GM21423 (cell line): Measurements from ENCODE around the gene SIX4.

Experiments
- ATAC-seq: cut with Tn5 transposase; IDR thresholded peaks from one replicate; pipeline ENCODE4 v1.9.1; 2021; ENCODE audit warnings: mild to moderate bottlenecking, moderate library complexity; ENCODE audit not compliant: unreplicated experiment

The SIX4 gene

GRCh38 chr14:60722357-60723115 is 1.6 kb downstream of the SIX4 start:
- peak; percentile 32 for ATAC-seq

DNA sequence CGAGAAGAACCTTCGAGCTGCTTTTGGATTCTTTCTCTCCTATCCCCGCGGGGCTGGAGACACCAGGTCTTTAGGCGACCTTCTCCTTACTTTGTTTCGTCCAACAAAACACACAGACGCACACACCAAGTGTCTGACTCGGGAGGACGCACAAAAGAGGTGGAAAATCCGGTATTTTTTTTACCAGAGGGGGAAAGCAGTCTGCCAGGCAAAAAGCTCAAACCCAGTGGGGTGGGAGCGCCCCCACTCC is 2.1 kb downstream of the SIX4 start:
- ATAC-seq = no peak

DNA sequence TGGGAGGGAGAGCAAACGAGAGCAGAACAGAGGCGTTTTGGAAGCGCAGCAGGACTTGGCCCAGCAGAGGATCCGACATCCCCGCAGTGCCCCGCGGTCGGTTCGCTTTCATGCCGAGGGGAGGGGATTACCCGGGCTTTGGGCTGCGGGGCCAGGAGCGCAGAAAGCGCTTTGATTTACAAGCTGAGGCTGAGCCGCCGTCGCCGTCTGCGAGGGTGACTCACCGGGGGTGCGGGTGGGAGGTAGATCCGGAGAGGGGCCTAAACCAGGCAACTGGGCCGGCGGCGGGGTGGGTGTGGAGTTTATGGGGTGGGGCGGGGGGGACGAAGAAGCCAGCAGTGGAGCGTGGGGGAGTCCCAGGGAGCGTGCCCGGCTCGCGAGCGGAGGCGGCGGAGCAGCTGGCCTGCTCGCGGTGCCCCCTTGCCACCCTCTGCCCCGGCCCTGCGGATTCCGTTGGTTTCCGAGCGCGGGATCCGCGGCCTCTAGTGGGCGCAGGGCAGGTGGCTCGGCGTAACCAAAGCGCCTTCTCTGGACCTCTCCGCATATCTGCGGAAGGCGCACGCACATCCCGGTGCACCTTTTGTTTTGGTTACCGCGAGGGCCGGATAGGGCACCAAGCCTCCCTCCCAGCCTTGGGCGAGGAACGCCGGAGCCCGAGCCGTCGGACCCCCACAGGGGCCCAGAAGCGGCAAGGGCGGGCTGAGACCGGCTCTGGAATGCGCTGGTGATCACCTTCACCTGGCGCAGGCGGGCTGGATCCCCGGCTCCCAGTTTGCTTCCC is 2.6 kb downstream of the SIX4 start:
- ATAC-seq = no peak

DNA sequence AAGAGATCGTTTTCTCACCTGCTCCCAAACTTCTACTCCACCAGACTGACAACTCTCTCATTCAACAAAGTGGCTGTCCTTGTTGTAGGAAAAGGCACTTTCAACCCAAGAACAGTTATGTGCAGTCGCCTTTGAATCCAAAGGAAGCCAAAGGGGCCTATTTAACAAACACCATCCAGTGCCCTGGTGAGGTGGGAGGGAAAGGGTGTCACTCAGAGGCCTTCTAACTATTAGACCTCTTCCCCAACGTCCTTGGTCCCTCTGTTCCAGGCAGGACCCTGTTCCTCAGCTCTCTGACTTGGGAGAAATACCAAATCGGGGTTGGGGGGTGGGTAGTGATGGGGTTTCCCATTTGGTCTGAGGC is 3.2 kb downstream of the SIX4 start:
- ATAC-seq = no peak

DNA sequence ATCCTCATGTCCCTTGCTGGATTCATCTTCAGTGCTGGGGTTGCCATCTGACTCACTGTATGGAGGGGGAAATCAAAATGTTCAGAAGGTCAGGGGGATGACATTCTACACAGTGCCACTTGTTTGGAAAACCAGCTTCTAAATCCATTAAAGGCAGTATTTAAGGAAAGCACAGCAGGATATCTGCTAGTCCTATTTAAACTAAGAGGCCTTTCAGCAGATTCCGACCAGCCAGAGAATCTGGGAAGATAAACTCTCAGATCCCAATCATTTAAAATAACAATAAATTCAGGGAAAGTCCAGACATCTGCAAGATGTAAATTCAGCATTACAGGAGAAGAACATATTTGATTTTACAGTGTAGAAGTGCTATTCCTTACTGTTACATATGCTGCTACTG is 3.8 kb downstream of the SIX4 start:
- no peak for ATAC-seq

DNA sequence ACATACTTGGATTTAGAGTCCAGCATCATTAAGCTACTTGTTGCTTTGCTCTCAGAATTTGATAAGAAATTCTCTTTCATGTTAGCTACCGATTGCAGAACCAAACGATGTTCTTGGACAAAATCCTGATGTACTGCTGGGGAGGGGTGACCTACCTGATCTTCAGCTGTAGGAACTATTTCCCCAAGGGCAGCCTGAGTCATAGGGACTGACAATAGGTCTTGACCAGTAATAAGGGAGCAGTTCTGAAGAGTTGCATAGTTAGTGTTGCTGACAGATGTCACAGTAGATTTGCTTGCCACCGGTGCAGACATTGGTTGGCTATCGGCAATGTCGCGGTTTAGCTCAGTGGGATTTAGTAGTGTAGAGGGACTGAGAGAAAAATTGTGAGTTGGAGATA is 10.6 kb downstream of the SIX4 start:
- no peak for ATAC-seq

GRCh38 chr14:60710494-60710893 is 13.7 kb downstream of the SIX4 start:
- no peak for ATAC-seq

- ATAC-seq = no peak
Observed at GRCh38 chr14:60707858-60708257, 16.3 kb downstream of the SIX4 start.

GRCh38 chr14:60705100-60705499 is 19.1 kb downstream of the SIX4 start:
- ATAC-seq = no peak

DNA sequence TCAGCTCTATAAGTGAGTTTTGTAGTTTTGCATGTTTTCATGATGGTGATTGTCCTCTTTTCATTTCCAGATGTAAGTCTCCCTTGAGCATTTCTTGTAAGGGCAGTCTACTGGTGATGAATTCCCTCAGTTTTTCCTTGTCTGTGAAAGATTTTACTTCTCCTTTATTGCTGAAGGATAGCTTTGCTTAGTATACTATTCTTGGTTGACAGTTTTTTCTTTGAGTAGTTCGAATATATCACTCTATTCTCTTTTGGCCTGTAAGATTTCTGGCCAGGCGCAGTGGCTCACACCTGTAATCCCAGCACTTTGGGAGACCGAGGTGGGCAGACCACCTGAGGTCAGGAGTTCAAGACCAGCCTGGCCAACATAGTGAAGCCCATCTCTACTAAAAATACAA is 23.6 kb downstream of the SIX4 start:
- no peak for ATAC-seq

DNA sequence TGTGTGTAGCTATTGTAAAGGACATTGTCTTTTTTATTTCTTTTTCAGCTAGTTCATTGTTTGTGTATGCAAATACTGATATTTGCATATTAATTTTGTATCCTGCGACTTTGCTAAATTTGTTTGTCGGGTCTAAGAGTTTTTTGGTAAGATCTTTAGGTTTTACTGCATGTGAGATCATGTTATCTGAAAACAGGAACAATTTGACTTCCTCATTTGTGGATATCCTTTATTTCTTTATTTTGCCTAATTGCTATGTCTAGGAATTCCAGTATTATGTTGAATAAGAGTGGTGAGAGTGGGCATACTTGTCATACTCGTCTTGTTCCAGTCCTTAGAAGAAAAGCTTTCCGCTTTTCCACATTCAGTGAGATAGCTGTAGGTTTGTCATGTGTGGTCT is 28.8 kb downstream of the SIX4 start:
- no peak for ATAC-seq

DNA sequence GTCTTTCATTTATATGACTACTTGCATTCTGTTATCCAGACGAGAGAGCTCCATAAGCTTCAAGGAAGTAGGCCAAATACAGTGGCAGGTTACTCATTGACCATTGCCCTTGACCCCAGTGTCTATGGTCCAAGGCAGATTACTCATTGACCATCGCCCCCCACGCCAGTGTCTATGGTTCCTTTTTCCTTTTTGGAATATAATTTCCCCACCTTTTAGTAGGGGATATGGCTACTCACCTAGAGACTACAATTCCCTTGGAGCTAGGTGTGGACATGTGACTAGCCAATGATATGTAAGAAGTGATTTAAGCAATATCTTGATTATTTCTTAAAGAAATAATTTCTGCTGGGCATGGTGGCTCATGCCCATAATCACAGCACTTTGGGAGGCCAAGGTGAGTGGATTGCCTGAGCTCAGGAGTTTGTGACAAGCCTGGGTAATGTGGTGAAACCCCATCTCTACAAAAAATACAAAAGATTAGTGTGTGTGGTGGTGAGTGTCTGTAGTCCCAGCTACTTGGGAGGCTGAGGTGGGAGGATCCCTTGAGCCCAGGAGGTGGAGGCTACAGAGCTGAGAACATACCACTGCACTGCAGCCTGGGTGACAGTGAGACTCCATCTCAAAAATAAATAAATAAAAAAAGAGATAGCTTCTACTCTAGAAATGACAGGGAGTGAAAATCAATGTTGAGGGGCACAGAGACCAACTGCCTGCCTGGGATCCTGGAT is 32.6 kb downstream of the SIX4 start:
- no peak for ATAC-seq

DNA sequence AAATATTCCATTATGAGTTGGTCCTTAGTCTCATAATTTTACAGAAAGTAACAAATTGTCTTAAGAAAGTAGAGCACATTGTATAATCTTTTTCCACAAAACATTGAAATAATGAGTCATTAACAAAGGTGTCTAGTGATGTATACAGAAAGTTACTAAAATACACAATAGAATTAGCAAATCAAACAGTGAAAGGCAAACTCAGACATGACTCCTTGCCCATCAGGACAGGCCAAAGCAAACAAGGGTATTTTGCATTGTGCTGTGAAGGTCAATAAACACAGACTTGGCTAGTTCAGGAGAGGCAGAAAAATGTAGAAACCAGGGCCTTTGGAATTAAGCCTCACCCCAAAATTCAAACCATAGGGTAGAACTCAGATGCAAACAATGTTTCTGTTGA is 37.3 kb downstream of the SIX4 start:
- ATAC-seq = no peak

DNA sequence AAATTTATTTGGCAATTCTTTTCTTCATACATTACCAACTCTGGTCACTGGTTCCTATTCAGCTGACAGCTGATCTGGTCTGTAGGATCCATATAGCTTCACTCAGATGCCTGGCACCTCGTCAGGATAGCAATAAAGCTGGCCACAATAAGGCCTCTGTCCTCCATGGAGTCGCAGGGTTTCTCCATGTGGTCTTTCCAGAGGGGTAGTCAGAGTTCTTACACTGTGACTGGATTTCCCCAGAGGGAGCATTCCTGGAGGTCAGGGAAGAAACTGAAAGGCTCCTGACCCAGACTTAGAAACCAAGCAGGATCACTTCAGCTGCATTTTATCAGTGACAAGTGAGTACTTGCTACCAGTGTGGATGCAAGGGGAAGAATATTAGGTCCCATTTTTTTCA is 39.9 kb downstream of the SIX4 start:
- no peak for ATAC-seq

DNA sequence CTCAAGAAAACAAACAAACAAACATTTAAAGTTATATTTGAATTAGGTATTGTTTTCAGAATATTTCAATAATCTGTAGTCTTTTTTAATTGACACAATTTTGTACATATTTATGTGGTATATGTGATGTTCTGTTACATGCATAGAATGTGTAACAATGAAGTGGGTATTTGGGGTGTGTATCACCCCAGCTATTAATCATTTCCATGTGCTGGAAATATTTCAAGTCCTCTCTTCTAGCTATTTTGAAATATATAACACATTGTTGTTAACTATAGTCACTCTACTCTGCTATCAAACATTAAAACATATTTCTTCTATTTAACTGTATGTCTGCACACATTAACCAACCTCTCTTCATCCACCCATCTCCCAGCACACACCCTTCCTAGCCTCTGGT is 42.9 kb downstream of the SIX4 start:
- ATAC-seq = no peak

DNA sequence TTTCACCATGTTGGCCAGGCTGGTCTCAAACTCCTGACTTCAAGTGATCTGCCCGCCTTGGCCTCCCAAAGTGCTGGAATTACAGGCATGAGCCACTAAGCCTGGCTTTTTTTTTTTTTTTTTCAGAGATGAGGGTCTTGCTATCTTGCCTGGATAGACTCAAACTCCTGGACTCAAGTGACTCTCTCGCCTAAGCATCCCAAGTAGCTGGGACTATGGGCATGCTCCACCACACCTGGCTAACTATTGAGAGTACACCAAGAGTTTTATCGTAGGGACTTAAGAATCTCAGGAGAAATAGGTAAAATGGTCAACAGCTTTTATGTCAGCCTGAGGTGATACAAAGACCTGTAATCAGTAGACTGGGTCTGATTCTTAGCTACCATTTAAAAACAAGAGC is 43.6 kb downstream of the SIX4 start:
- no peak for ATAC-seq

DNA sequence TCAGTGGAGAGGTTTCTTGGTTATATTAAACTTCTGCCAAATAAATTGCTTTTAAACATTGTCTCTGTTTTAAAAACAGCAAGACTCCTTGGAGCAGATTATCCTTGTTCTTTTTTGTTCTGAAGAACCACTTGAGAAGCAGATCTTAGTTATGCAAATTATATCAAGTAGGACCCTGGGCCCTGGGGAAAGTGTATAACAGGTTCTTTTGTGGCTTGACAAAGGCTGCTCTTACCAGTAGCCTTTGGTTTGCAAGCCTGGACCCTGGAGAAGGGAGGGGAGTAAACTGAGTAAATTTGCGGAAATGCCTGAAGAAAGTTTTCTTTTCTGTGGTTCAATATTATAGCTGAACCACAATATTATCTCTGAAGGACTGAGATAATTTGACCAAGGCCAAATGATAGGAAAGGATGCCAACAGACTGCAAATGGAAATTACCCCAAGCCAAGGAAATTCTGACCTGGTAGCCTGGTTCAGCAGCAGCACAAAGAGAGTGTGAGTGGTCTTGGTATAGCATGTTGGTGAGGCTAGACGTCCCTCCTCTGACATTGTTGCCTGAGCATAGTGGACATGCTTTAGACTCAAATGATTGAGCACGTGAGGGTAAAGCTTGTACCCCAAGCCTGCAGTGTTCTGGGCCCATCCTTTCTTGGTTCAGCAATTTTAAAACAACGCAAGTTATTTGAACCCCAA is 44.4 kb downstream of the SIX4 start:
- ATAC-seq = no peak

- no peak for ATAC-seq
Observed at GRCh38 chr14:60677701-60678100, 46.5 kb downstream of the SIX4 start.

- ATAC-seq = no peak
Observed at GRCh38 chr14:60670989-60671388, 53.2 kb downstream of the SIX4 start.

- ATAC-seq = no peak
Observed at GRCh38 chr14:60668431-60669112, 55.6 kb downstream of the SIX4 start.

DNA sequence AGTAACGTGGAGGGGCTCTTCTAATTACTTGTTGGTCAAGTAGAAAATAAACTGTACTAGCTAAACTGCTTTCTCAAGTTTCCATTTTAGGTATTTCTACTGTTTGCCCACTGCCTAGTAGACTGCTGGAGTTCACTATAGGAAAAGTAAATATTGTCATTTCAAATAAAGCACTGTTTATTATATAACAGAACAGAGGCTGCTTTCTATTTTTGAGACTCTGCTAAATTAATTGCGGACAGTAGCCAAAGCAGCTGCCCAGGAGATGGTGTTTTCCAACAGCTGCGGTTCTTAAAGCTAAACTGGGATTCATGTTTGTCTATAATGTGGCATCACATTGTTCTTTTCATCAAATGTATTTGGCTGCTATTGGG is 59.0 kb downstream of the SIX4 start:
- ATAC-seq = no peak
